Effector memory CD8-positive, alpha-beta T cell (primary cell): ENCODE results near the gene CPSF3.
A peak's percentile ranks its signal among the peaks of the same experiment; 100 is the strongest.

Experiments
- ATAC-seq: fragments of 150-1000 bp; cut with Tn5 transposase; replicated peaks from 2 replicates; pipeline ENCODE4 v1.10.0; 2021; ENCODE audit warnings: mild to moderate bottlenecking, moderate library complexity
- DNase-seq, 3 experiments: peaks; one replicate each; pipeline ENCODE4 v3.0.0; 2021
- H3K27ac Mint-ChIP-seq, 2 donors: one replicate each; pipeline ENCODE4 v1.8.0; 2022; ENCODE audit warnings: mild to moderate bottlenecking in 2 of 2, mixed read lengths in 2 of 2, moderate library complexity in 2 of 2
- H3K27me3 Mint-ChIP-seq, 2 donors: one replicate each; pipeline ENCODE4 v1.8.0; 2022; ENCODE audit warnings: mixed read lengths in 2 of 2
- H3K36me3 Mint-ChIP-seq: one replicate; pipeline ENCODE4 v1.8.0; 2022; ENCODE audit warnings: mild to moderate bottlenecking, moderate library complexity, mixed read lengths; ENCODE audit not compliant: insufficient read depth
- H3K4me1 Mint-ChIP-seq, 2 donors: one replicate each; pipeline ENCODE4 v1.8.0; 2022; ENCODE audit warnings: low read depth in 2 of 2, mixed read lengths in 2 of 2
- H3K4me3 Mint-ChIP-seq, 2 donors: one replicate each; pipeline ENCODE4 v1.8.0; 2022; ENCODE audit warnings: mild to moderate bottlenecking in 2 of 2, mixed read lengths in 2 of 2, moderate library complexity in 2 of 2
- H3K9me3 Mint-ChIP-seq, 2 donors: one replicate each; pipeline ENCODE4 v1.8.0; 2022; ENCODE audit warnings: mixed read lengths in 2 of 2

Gene CPSF3

DNA sequence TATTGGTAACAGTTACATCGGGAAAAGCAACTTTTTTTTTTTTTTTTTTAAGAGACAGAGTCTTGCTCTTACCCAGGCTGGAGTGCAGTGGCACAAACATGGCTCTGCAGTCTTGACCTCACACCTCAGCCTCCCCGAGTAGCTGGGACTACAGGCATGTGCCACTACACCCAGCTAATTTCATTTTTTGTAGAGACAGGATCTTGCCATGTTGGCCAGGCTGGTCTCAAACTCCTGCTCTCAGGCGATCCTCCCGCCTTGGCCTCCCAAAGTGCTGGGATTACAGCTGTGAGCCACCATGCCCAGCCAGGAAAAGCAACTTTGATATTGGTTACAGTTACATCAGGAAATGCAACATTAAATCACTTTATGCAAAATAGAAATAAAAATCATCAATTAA, 4.7 kb upstream of the CPSF3 start:
- H3K27me3 Mint-ChIP-seq, result no peaks in the 10 kb centered on the region

GRCh38 chr2:9419541-9419940, 3.9 kb upstream of the CPSF3 start:
- no peak for ATAC-seq
- Mint-ChIP-seq H3K36me3 (peaks cover 35% of the 10 kb centered on the region), H3K4me1 (peaks cover 45 to 60% of the 10 kb centered on the region in 2 donors), H3K27ac (no peak overlapping the region), H3K27me3 (no peaks in the 10 kb centered on the region), H3K4me3 (no peak overlapping the region), H3K9me3 (no peaks in the 10 kb centered on the region)
- DNase-seq, result no peak

More for the DNA sequence above, 4.7 kb upstream of the CPSF3 start:
- H3K4me3 Mint-ChIP-seq, result no peak overlapping the region
- H3K9me3 Mint-ChIP-seq, result no peaks in the 10 kb centered on the region
- DNase-seq (no peak), ATAC-seq (no peak)
- peaks cover 32% of the 10 kb centered on the region for H3K36me3 Mint-ChIP-seq
- H3K27ac Mint-ChIP-seq, result no peak overlapping the region
- H3K4me1 Mint-ChIP-seq, result peaks cover 46 to 64% of the 10 kb centered on the region in 2 donors

DNA sequence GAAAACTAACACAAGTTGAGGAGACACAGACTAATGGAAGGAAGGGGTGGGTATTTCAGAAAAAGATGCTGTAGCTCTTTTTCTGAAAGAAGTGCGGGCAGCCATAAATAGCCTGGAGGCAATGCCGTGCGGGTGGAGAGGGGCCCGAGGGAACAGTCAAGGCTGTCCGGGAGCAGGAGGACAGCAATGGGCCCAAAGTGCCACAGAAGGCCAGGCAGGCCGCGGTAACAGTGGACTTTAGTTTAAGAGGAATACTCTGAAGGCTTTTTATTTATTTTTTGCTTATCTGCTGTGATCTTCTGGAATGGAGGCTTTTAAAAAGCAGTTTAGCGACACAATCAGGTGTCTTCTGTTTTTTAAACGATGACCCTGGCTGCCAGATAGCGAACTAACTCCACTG, 3.0 kb upstream of the CPSF3 start:
- Mint-ChIP-seq H3K4me3 (peak overlapping the region; percentile 38 to 46), H3K36me3 (peaks cover 30% of the 10 kb centered on the region), H3K4me1 (peaks cover 42 to 57% of the 10 kb centered on the region in 2 donors), H3K9me3 (no peaks in the 10 kb centered on the region), H3K27ac (no peak overlapping the region), H3K27me3 (no peaks in the 10 kb centered on the region)
- no peak for DNase-seq
- ATAC-seq, result no peak

DNA sequence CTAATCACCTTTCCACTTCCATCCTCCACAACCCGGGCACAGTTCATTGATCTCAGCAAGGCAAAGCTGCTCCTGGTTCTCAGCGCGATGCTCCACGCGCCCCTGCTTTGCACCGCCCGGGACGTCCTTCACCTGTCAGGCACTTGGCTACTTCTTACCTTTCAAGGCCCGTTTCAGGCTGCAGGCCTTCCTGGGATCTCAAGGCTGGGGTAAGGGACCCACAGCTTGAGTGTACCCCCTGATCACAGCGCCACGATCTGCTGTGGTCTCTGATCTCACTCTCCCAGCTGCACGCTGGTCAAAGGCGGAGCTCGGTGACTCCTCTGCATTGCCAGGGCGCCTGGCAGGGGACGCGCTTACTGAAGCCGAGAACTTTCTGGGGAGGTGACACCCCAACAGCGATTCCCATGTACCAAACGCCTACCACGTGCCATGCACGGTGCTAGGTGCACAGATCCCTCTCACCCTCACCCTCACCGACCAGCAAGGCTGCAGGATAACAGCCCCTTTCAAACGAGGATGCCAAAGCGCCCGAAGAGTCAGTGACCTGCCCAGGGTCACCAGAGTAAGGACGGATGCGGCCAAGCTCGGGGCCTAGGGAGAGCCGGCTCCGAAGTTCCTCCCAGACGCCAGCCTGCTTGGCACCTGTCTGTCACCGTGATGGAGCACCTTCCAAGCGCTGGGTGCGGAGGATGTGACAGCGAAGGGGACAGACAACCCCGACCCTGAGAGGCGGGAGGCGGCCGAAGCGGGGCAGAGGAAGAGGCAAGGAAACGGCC, 944 bp upstream of the CPSF3 start:
- Mint-ChIP-seq H3K9me3 (no peaks in the 10 kb centered on the region), H3K36me3 (peaks cover 24% of the 10 kb centered on the region), H3K27me3 (no peaks in the 10 kb centered on the region), H3K4me3 (no peak overlapping the region), H3K4me1 (peaks cover 27 to 43% of the 10 kb centered on the region in 2 donors), H3K27ac (peak overlapping the region in 1 of 2 donors; percentile 95)
- ATAC-seq (peak; percentile 28), DNase-seq (peak; percentile 19 to 31 (median 21))

- peaks cover 23 to 36% of the 10 kb centered on the region in 2 donors for H3K4me1 Mint-ChIP-seq
- H3K27me3 Mint-ChIP-seq, result no peaks in the 10 kb centered on the region
- peaks cover 13% of the 10 kb centered on the region for H3K36me3 Mint-ChIP-seq
- ATAC-seq (peak; percentile 20), DNase-seq (peak in 1 of 3 experiments; percentile 16)
- no peaks in the 10 kb centered on the region for H3K9me3 Mint-ChIP-seq
- H3K27ac Mint-ChIP-seq, result peak overlapping the region in 1 of 2 donors; percentile 95
- H3K4me3 Mint-ChIP-seq, result no peak overlapping the region
Observed at GRCh38 chr2:9423922-9424272, 443 bp downstream of the CPSF3 start.

GRCh38 chr2:9424447-9425164, 1.2 kb downstream of the CPSF3 start:
- ATAC-seq (no peak), DNase-seq (no peak)
- Mint-ChIP-seq H3K27ac (peak overlapping the region in 1 of 2 donors; percentile 95), H3K4me1 (peaks cover 23 to 35% of the 10 kb centered on the region in 2 donors), H3K36me3 (peaks cover 13% of the 10 kb centered on the region), H3K4me3 (no peak overlapping the region), H3K9me3 (no peaks in the 10 kb centered on the region), H3K27me3 (no peaks in the 10 kb centered on the region)

DNA sequence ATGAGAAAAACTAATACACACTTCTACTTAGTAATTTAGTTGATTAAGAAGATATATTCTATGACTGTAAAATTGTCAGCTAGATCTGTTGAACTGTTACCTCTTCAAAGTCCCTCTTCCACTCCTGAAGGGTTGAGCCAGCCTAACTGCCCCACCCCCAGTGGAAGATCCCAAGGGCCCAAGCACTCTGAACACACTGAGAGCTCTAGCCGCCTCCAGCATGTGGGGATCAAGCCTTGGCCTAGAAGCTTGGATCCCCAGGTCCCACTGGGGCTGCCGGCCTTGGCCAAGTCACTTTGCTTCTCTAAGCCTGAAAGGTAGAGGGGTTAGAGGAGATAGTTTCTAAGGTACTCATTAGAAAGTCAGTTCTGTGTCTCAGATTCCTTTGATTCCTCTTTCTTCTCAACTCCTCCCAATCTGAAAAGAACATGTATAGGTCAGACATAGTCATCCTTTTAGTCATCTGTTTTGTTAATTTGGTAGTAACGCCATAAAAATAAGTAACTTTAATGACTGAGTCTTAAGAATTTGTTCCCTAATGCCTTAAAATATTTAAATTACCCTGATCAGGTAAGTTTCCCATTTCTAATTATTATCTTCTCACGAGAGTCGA, 5.6 kb downstream of the CPSF3 start:
- DNase-seq, result no peak
- H3K4me1 Mint-ChIP-seq, result peaks cover 0 to 5% of the 10 kb centered on the region in 2 donors
- no peak for ATAC-seq
- H3K27me3 Mint-ChIP-seq, result no peaks in the 10 kb centered on the region
- H3K4me3 Mint-ChIP-seq, result no peak overlapping the region
- H3K27ac Mint-ChIP-seq, result no peak overlapping the region
- no peaks in the 10 kb centered on the region for H3K9me3 Mint-ChIP-seq
- peaks cover 34% of the 10 kb centered on the region for H3K36me3 Mint-ChIP-seq

DNA sequence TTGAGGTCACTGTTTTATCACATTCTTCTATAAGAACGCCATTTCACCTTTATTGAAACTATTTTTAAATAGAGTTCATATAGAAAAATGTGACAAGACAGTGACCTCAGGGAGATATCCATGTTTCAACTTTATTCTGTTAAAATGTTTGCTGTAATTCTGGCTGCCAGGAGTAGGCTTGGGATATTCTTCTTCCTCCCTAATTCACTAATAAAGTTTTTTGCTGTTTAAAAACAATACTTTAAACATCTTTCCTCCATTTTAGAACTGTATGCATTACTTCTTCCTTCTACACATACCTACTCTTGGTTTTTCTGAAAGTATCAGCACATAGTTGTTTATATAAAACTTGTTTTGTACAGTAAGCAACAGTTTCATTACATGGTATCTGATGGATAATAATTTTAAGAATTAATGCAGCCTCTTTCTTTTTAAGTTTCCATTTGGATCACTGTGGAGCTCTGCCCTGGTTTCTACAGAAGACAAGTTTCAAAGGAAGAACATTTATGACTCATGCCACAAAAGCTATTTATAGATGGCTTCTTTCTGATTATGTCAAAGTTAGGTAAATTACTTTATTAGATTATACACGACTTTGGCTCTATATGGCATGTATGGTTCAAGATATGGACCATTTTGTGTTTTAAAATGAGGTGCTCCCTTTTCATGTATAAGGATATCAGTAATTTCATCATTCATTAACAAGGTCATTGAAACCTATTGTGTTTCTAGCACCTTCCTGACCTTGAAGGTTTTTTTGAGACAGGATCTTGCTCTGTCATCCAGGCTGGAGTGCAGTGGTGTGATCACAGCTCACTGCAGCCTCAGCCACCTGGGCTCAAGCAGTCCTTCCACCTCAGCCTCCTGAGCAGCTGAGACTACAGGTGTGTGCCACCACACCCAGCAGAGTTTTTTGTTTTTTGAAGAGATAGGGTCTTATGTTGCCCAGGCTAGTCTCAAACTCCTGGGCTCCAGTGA, 7.2 kb downstream of the CPSF3 start:
- Mint-ChIP-seq H3K27me3 (no peaks in the 10 kb centered on the region), H3K27ac (no peak overlapping the region), H3K4me1 (peaks cover 0 to 3% of the 10 kb centered on the region in 2 donors), H3K9me3 (no peaks in the 10 kb centered on the region), H3K4me3 (no peak overlapping the region), H3K36me3 (peaks cover 42% of the 10 kb centered on the region)
- DNase-seq (no peak), ATAC-seq (no peak)

DNA sequence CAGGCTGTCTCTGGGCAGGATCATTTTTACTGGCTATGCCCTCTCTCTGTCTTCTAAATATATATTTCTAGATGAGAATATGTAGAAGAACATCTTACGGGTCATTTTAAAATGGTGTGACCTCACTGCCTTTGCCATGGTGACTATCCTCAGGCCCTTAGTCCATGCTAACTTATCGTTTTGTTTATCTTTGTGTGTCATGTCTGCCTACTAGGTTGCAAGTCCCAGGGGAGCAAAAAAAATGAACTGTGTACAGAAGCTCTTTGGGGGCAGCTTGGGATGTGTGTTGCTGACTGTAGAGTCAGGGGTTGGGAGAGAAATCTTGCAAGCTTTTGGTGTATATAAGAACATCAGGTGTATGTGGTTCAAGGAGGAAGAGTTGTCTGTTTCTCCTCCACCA, 11.0 kb downstream of the CPSF3 start:
- Mint-ChIP-seq H3K9me3 (no peaks in the 10 kb centered on the region), H3K36me3 (peaks cover 75% of the 10 kb centered on the region), H3K4me1 (no peaks in the 10 kb centered on the region), H3K27me3 (no peaks in the 10 kb centered on the region), H3K4me3 (no peak overlapping the region), H3K27ac (peak overlapping the region in 1 of 2 donors; percentile 28)
- DNase-seq (no peak), ATAC-seq (no peak)

DNA sequence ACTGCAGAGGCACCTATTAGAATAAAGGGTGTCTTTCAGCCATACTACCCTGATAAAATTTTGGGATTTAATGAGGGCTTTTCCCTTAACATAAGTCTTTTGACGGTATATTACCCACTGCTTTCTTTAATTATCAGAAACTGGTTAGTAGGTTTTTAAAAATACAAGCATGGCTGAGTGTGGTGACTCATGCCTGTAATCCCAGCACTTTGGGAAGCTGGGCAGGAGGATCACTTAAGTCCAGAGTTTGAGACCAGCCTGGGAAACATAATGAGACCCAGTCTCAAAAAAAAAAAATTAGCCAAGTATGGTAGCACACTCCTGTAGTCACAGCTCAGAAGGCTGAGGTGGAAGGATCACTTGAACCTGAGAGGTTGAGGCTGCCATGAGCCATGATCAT, 16.1 kb downstream of the CPSF3 start:
- no peak for DNase-seq
- ATAC-seq, result no peak
- H3K9me3 Mint-ChIP-seq, result no peaks in the 10 kb centered on the region
- H3K27ac Mint-ChIP-seq, result no peak overlapping the region
- no peak overlapping the region for H3K4me3 Mint-ChIP-seq
- H3K4me1 Mint-ChIP-seq, result peaks cover 0 to 4% of the 10 kb centered on the region in 2 donors
- H3K27me3 Mint-ChIP-seq, result no peaks in the 10 kb centered on the region
- H3K36me3 Mint-ChIP-seq, result peaks cover 71% of the 10 kb centered on the region

DNA sequence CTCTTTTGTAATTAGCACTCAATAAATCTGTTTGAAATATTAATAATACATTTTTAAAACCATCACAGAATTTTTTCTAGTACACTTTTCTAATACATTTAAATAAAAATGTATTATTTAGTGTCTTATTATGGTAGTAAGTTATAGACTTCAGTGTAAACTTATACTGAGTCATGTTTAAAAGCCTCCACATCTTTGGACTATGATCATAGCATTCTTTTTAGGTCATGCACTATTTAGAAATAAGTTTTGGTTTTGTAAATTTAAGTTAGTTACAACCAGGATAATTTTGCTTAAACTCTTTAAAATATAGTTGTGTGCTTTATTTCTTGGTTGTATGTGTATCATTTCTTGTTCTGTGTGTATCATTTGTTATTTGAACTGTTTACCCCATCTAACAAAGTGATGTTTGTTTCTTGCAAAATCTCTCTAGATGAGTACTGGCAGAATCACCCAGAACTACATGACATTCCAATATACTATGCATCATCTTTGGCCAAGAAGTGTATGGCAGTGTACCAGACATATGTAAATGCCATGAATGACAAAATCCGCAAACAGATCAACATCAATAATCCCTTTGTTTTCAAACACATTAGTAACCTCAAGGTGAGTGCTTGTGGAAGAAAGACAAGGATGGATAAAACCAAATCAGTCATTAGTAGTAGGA, 16.7 kb downstream of the CPSF3 start:
- no peaks in the 10 kb centered on the region for H3K9me3 Mint-ChIP-seq

GRCh38 chr2:9441556-9441955, 18.1 kb downstream of the CPSF3 start:
- Mint-ChIP-seq H3K9me3 (no peaks in the 10 kb centered on the region), H3K4me1 (peaks cover 2 to 4% of the 10 kb centered on the region in 2 donors), H3K36me3 (peaks cover 60% of the 10 kb centered on the region), H3K27me3 (no peaks in the 10 kb centered on the region), H3K4me3 (no peak overlapping the region), H3K27ac (no peak overlapping the region)
- no peak for DNase-seq
- ATAC-seq, result no peak

More for the DNA sequence above, 16.7 kb downstream of the CPSF3 start:
- DNase-seq (no peak), ATAC-seq (no peak)
- Mint-ChIP-seq H3K4me3 (no peak overlapping the region), H3K36me3 (peaks cover 68% of the 10 kb centered on the region), H3K4me1 (peaks cover 2 to 4% of the 10 kb centered on the region in 2 donors), H3K27ac (no peak overlapping the region), H3K27me3 (no peaks in the 10 kb centered on the region)
